ENCODE measurements around the gene TAS2R3. TPM values are rescaled to one million over a fixed set of nuclear protein-coding genes. Genes with fewer than 3 reads are reported as not detected.
A peak's percentile ranks its signal among the peaks of the same experiment; 100 is the strongest.

TAS2R3 gene
- total RNA-seq, 1 experiment from 2014 or later: 0.49 TPM

DNA sequence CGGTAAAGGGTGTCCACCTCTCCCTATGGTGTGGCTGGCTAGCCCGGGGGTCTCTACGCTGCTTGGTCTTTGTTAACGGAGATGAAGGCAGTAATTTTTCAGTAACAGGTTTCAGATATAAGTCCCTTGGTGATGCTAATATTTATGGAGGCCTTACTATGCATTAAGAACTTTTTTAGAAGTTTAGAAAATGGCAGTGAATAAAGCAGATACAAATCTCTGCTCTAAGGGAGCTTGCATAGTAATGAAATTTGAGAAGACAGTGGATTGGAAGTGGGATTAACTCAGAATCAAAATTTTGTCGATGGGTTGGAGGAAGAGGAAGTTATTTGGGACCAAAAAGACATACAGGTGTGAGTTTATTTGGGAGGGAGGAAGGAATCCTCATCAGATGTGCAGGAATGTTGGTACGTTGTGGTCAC lies 25.3 kb upstream of the TAS2R3 start:
- DNase-seq (ENCODE audit: low read depth, low spot score) (no peak), ATAC-seq (peak; percentile 75; the same call in 1 of the 2 replicates)
- TF ChIP-seq, protein P1, sequence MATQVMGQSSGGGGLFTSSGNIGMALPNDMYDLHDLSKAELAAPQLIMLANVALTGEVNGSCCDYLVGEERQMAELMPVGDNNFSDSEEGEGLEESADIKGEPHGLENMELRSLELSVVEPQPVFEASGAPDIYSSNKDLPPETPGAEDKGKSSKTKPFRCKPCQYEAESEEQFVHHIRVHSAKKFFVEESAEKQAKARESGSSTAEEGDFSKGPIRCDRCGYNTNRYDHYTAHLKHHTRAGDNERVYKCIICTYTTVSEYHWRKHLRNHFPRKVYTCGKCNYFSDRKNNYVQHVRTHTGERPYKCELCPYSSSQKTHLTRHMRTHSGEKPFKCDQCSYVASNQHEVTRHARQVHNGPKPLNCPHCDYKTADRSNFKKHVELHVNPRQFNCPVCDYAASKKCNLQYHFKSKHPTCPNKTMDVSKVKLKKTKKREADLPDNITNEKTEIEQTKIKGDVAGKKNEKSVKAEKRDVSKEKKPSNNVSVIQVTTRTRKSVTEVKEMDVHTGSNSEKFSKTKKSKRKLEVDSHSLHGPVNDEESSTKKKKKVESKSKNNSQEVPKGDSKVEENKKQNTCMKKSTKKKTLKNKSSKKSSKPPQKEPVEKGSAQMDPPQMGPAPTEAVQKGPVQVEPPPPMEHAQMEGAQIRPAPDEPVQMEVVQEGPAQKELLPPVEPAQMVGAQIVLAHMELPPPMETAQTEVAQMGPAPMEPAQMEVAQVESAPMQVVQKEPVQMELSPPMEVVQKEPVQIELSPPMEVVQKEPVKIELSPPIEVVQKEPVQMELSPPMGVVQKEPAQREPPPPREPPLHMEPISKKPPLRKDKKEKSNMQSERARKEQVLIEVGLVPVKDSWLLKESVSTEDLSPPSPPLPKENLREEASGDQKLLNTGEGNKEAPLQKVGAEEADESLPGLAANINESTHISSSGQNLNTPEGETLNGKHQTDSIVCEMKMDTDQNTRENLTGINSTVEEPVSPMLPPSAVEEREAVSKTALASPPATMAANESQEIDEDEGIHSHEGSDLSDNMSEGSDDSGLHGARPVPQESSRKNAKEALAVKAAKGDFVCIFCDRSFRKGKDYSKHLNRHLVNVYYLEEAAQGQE (IDR thresholded peaks at IDR 0.05; ENCODE audit: insufficient read depth in 1 of 2, low read depth in 2 of 2, low read length in 1 of 2): no peak
- TF ChIP-seq POLR2AphosphoS5 (IDR thresholded peaks at IDR 0.05; ENCODE audit: low read depth, low read length) (no peak), TCF7L2 (IDR thresholded peaks at IDR 0.05; ENCODE audit: low read depth, low read length) (no peak), SIN3A (IDR thresholded peaks at IDR 0.05; ENCODE audit: borderline replicate concordance, insufficient read depth, low read depth, low read length) (no peak)
- TF ChIP-seq, protein P2, sequence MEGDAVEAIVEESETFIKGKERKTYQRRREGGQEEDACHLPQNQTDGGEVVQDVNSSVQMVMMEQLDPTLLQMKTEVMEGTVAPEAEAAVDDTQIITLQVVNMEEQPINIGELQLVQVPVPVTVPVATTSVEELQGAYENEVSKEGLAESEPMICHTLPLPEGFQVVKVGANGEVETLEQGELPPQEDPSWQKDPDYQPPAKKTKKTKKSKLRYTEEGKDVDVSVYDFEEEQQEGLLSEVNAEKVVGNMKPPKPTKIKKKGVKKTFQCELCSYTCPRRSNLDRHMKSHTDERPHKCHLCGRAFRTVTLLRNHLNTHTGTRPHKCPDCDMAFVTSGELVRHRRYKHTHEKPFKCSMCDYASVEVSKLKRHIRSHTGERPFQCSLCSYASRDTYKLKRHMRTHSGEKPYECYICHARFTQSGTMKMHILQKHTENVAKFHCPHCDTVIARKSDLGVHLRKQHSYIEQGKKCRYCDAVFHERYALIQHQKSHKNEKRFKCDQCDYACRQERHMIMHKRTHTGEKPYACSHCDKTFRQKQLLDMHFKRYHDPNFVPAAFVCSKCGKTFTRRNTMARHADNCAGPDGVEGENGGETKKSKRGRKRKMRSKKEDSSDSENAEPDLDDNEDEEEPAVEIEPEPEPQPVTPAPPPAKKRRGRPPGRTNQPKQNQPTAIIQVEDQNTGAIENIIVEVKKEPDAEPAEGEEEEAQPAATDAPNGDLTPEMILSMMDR (IDR thresholded peaks at IDR 0.05): no peak
- H3K27me3 ChIP-seq (ENCODE audit: control insufficient read depth, insufficient read depth, low read length): no peaks in the 10 kb centered on the region
- H3K36me3 ChIP-seq (ENCODE audit: control insufficient read depth, insufficient read depth, low read length): peaks cover 43% of the 10 kb centered on the region
- in situ Hi-C loops (cut with HindIII; ENCODE audit: low pct_unique_long_range_greater_than_20kb, low sequenced_read_pairs) (no loop called here), intact Hi-C loops (cut with micrococcal nuclease; ENCODE audit: unreplicated experiment) (loop anchor here (5.0 kb wide), 1 partner anchor 86 kb away; no protein-coding TSS in a partner anchor)
- TSS peak; percentile 88 for BruUV-seq (replicated peaks)
- peaks cover 12% of the 10 kb centered on the region; the same call in 1 of the 2 replicates for H3K4me1 ChIP-seq (ENCODE audit: control insufficient read depth, insufficient read depth, low read length)
- no peaks in the 10 kb centered on the region for H3K9me3 ChIP-seq (ENCODE audit: control insufficient read depth, insufficient read depth, low read depth, low read length)
- peak overlapping the region; percentile 98 for H3K27ac ChIP-seq (ENCODE audit: low read length)
- peak overlapping the region; percentile 88 to 100 for H3K4me3 ChIP-seq (ENCODE audit: low read depth in 2 of 2, low read length in 2 of 2)
- CTCF ChIA-PET: interaction anchor here (1.3 kb wide), 1 partner anchor 89 kb away, joined by 3 read pairs; no protein-coding TSS in a partner anchor
- POLR2A ChIA-PET: interaction anchor here (0.5 to 0.6 kb wide), 2 partner anchors 826 to 849 kb away, joined by 3 read pairs; no protein-coding TSS in a partner anchor

- ChIA-PET POLR2A (interaction anchor here (0.5 kb wide), 1 partner anchor 850 kb away, joined by 3 read pairs; no protein-coding TSS in a partner anchor), CTCF (no interaction called here)
- in situ Hi-C loops (cut with HindIII; ENCODE audit: low pct_unique_long_range_greater_than_20kb, low sequenced_read_pairs): no loop called here
- Histone ChIP-seq H3K4me3 (ENCODE audit: low read depth in 2 of 2, low read length in 2 of 2) (peak overlapping the region; percentile 88 to 100), H3K4me1 (ENCODE audit: control insufficient read depth, insufficient read depth, low read length) (peaks cover 12% of the 10 kb centered on the region; the same call in 1 of the 2 replicates), H3K36me3 (ENCODE audit: control insufficient read depth, insufficient read depth, low read length) (peaks cover 49% of the 10 kb centered on the region), H3K27ac (ENCODE audit: low read length) (peak overlapping the region; percentile 98), H3K9me3 (ENCODE audit: control insufficient read depth, insufficient read depth, low read depth, low read length) (no peaks in the 10 kb centered on the region), H3K27me3 (ENCODE audit: control insufficient read depth, insufficient read depth, low read length) (no peaks in the 10 kb centered on the region)
- DNase-seq (ENCODE audit: low read depth, low spot score) (no peak), ATAC-seq (no peak)
- no TSS peak for BruUV-seq (replicated peaks)
- intact Hi-C loops (cut with micrococcal nuclease; ENCODE audit: unreplicated experiment): loop anchor here (5.0 kb wide), 1 partner anchor 87 kb away; no protein-coding TSS in a partner anchor
- TF ChIP-seq, protein P1 (IDR thresholded peaks at IDR 0.05; ENCODE audit: insufficient read depth in 1 of 2, low read depth in 2 of 2, low read length in 1 of 2): no peak
- TF ChIP-seq TCF7L2 (IDR thresholded peaks at IDR 0.05; ENCODE audit: low read depth, low read length) (no peak), POLR2AphosphoS5 (IDR thresholded peaks at IDR 0.05; ENCODE audit: low read depth, low read length) (no peak), SIN3A (IDR thresholded peaks at IDR 0.05; ENCODE audit: borderline replicate concordance, insufficient read depth, low read depth, low read length) (no peak)
- TF ChIP-seq, protein P2 (IDR thresholded peaks at IDR 0.05): no peak
Measured at GRCh38 chr7:141739250-141739649, 24.6 kb upstream of the TAS2R3 start.

Measured in Panc1 (cell line).